Activated T-helper 1 cell treated with anti-CD3 and anti-CD28 coated beads, Interleukin-12 subunit alpha, Interleukin-12 subunit beta, Interleukin-2, Interleukin-4 antibody, amounts not matched to agents 30 ng/mL and 10 ng/mL and 1 ng/mL, durations not matched to agents 14 hours and 24 hours and 36 hours (primary cell): ENCODE measurements around the gene IL3. TPM values are rescaled to one million over a fixed set of nuclear protein-coding genes. Genes with fewer than 3 reads are reported as not detected.
A peak's percentile ranks its signal among the peaks of the same experiment; 100 is the strongest.

Source experiments
- DNase-seq: peaks from one replicate; pipeline ENCODE4 v3.0.0; 2021; ENCODE audit warnings: low spot score
- H3K27ac Mint-ChIP-seq: one replicate; pipeline ENCODE4 v1.8.0; 2021; ENCODE audit warnings: mild to moderate bottlenecking, mixed read lengths
- H3K27me3 Mint-ChIP-seq: one replicate; pipeline ENCODE4 v1.8.0; 2022; ENCODE audit warnings: mild to moderate bottlenecking, moderate library complexity, mixed read lengths; ENCODE audit not compliant: insufficient read depth
- H3K36me3 Mint-ChIP-seq: one replicate; pipeline ENCODE4 v1.8.0; 2021; ENCODE audit warnings: low read depth, mixed read lengths
- H3K4me1 Mint-ChIP-seq: one replicate; pipeline ENCODE4 v1.8.0; 2021; ENCODE audit warnings: low read depth, mixed read lengths
- H3K4me3 Mint-ChIP-seq: one replicate; pipeline ENCODE4 v1.8.0; 2021; ENCODE audit warnings: mild to moderate bottlenecking, moderate library complexity, mixed read lengths
- H3K9me3 Mint-ChIP-seq: one replicate; pipeline ENCODE4 v1.8.0; 2021; ENCODE audit warnings: mixed read lengths
- intact Hi-C: fragments of 100-400 bp; cut with micrococcal nuclease; formaldehyde crosslinking; loops from one replicate; pipeline ENCODE4 v1.15.1; 2024
- total RNA-seq: library from RNA; stranded (reverse); gene quantifications from 2 replicates; pipeline ENCODE4 v1.2.3, GENCODE V29; 2022

The IL3 gene
- total RNA-seq, 1 donor from 2014 or later = 98.5 TPM

DNA sequence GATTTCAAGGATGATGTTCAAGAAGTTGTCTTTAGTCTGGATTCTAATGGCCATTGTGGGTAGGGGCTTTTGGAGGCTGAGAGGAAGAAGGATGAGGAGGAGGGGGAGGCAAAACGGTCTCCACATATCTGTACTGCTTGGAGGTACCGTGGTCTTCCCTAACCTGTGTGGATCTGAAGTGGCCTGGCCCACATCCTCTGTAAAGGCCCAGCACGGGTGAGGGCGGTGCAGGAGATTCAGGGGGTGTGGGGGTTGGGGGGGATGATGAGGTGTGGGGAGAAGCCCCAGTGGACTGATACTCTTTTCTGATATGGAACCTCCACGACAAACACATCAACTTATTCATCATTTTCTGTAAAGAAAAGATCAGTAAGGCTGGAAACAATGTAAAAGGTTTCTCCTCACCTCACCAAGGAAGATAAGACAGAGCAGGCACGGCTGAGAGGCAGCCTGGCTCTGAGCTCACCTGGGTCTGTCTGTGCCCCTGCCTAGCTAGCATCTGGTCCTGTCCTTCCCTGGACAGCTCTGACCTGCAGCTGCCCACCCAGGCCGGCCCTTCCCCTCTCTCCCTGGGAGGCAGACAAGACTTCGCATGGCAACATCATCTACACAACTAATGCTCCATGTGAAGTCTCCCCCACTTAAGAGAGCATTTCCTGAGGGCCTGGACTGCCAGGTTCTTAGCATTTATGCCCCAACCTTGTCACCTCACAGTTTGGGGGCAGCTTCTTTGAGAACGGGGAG, 5.6 kb upstream of the IL3 start:
- no peak for DNase-seq
- Mint-ChIP-seq H3K27me3 (peaks cover 32% of the 10 kb centered on the region), H3K4me1 (peaks cover 60% of the 10 kb centered on the region), H3K9me3 (no peaks in the 10 kb centered on the region), H3K4me3 (no peak overlapping the region), H3K27ac (peak overlapping the region; percentile 25), H3K36me3 (no peaks in the 10 kb centered on the region)
- intact Hi-C loops = no loop called here

GRCh38 chr5:132055441-132055807, 5.0 kb upstream of the IL3 start:
- H3K9me3 Mint-ChIP-seq = no peaks in the 10 kb centered on the region
- H3K27ac Mint-ChIP-seq = peak overlapping the region; percentile 67
- no peaks in the 10 kb centered on the region for H3K36me3 Mint-ChIP-seq
- intact Hi-C loops = no loop called here
- DNase-seq = no peak
- H3K4me3 Mint-ChIP-seq = no peak overlapping the region
- H3K4me1 Mint-ChIP-seq = peaks cover 64% of the 10 kb centered on the region
- peaks cover 31% of the 10 kb centered on the region for H3K27me3 Mint-ChIP-seq

DNA sequence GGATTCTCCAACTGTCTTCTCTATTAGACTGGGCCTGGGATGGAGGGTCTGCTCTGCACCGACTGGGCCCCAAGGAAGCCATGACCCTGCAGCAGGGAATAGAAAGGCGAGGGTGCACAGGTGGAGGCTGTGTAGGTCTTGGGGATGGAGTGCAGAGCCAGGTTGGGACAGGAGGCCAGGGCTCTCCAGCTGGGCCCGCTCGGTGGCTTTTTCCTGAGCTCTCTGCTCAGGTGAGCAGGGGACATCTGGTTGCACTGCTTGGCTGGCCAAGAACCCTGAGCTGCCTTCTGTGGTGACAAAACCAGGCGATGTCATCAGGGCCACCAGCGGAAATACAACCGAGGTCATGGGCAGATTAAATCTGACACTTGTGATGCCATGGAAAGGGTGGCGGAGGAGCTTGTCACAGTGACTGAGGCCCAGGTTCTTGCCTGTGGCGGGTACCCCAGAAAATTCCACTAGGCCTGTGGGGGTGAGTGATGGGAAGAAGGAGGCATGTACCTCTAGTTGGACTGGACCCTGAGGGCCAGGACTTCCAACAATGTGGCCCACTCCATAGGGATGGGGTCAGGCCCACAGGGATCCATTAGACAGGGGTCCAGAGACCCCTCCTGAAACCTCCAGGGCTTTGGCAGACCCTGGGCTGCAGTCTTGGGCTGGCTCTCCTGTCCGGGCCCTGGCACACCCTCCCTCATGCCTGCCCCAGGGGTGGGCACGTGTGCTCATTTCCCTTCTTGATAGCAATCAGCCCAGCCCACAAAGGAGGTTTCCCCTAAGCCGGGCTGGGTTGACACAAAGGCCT, 4.4 kb upstream of the IL3 start:
- H3K27me3 Mint-ChIP-seq = peaks cover 25% of the 10 kb centered on the region

DNA sequence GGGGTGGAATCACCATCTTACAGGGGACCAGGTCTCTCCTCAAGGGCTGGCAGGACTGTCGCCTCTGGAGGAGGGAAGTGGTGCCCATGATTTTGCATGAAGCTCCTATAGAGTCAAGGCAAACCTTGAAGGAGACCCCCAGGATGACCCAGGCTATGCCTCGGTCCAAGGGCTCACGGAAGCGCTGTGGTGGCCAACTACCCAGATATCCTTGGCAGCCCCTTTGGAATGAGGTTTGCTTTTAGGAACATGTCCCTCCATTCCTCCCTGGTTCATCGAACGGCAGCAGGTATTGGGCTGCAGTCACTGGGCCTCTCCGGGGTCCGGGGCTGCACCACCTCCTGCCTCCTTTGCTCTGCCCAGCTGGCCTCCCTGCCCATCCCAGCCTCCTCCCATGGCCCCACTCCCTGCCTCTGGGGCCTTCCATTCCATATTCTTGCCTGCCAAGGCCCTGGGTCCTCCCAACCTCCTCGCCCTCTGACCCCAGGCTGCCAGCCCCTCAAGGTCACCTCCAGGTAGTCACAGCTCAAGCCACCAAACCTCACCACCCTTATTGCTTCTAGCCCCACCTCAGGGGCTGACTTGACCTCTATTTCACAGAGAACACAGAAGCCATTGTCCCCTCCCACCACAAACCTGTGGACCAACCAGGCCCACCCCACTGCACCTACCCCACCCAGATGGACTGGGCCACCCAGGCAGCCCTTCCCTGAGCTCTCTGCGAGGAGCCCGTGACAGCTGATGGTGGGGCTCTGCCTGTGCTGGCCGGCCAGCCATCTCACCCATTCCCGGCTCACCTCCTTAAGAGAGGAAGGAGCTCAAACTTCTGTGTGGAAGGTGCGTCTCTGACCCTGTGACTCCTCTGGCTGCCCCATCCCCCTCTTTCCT, 3.6 kb upstream of the IL3 start:
- Mint-ChIP-seq H3K4me3 (peak overlapping the region; percentile 33), H3K36me3 (no peaks in the 10 kb centered on the region), H3K9me3 (no peaks in the 10 kb centered on the region), H3K4me1 (peaks cover 71% of the 10 kb centered on the region), H3K27me3 (peaks cover 23% of the 10 kb centered on the region), H3K27ac (peak overlapping the region; percentile 57)
- intact Hi-C loops = no loop called here
- no peak for DNase-seq

More for the DNA sequence above, 4.4 kb upstream of the IL3 start:
- intact Hi-C loops = no loop called here
- no peak overlapping the region for H3K4me3 Mint-ChIP-seq
- H3K36me3 Mint-ChIP-seq = no peaks in the 10 kb centered on the region
- H3K9me3 Mint-ChIP-seq = no peaks in the 10 kb centered on the region
- DNase-seq = no peak
- H3K27ac Mint-ChIP-seq = peak overlapping the region; percentile 67
- H3K4me1 Mint-ChIP-seq = peaks cover 69% of the 10 kb centered on the region

DNA sequence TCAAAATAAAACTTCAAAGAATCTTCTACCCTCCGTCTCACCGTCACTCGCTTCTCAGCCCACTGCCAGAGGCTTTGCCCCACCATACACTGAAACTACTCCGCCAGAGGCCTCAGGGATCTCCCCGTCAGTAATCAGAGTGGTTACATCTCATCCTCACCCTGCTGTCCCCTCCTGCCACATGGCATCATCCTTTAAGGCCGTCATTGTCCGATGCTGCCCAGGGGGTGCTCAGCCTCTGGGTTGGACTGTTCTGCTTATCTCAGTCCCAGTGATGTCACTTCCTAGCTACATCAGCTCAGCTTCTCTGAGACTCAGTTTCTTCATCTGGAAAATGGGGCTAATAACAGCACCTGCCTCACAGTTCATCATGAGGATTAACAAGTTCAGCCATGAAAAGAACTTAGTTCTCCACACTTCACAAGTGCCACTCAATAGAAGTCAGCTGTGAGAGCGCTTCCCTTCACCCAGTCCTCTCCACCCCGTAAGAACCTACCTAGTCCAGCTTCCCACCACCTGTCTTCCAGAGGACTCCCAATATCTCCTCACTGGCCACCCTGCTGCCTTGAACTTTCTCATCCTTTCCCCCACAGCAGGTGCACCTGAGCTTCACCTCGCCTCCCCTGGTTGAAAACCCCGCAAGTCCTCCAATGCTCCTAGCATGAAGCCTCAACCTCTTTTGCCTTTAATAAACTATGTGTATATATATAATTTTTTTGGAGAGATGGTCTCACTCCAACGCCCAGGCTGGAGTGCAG, 2.8 kb upstream of the IL3 start:
- peak overlapping the region; percentile 57 for H3K27ac Mint-ChIP-seq
- H3K4me3 Mint-ChIP-seq = no peak overlapping the region
- H3K9me3 Mint-ChIP-seq = no peaks in the 10 kb centered on the region
- H3K27me3 Mint-ChIP-seq = peaks cover 15% of the 10 kb centered on the region
- intact Hi-C loops = no loop called here
- H3K36me3 Mint-ChIP-seq = no peaks in the 10 kb centered on the region
- H3K4me1 Mint-ChIP-seq = peaks cover 71% of the 10 kb centered on the region
- DNase-seq = no peak

GRCh38 chr5:132058646-132059042, 1.8 kb upstream of the IL3 start:
- DNase-seq = no peak
- no peak overlapping the region for H3K4me3 Mint-ChIP-seq
- intact Hi-C loops = no loop called here
- peak overlapping the region; percentile 59 for H3K27ac Mint-ChIP-seq
- peaks cover 79% of the 10 kb centered on the region for H3K4me1 Mint-ChIP-seq
- H3K27me3 Mint-ChIP-seq = peaks cover 15% of the 10 kb centered on the region
- no peaks in the 10 kb centered on the region for H3K9me3 Mint-ChIP-seq
- no peaks in the 10 kb centered on the region for H3K36me3 Mint-ChIP-seq

DNA sequence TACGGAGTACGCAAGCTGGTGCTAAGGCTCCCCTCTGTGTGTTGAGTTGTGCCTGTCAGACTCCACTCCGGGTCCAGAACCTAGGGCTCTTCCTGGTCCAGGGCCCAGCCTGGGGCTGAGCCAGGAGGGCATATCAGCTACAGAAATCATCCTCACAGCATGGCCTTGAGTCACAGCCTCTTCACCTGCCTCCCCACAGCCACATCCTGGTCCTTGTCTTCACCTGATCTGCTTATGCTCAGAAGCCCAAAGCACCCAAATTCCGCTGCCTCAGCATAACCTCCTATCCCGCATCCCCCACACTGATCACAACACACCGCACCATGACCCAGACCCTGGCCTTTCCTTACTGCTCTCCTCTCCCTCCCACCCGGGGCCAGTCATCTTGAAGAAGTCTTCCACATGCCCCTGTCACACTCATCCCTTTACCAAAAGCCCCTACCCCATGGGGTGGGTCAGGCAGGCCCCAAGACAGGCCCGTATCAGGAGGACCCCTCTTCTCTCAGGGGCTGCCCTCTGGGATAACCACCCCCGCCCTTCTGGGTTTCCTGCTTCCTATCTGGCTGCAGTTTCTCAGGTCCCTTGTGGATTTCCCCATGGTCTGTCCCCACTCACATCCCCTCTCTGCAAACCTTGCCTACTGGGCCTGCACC, 1.3 kb upstream of the IL3 start:
- Mint-ChIP-seq H3K27ac (peak overlapping the region; percentile 59), H3K36me3 (no peaks in the 10 kb centered on the region), H3K4me3 (no peak overlapping the region), H3K4me1 (peaks cover 81% of the 10 kb centered on the region), H3K9me3 (no peaks in the 10 kb centered on the region), H3K27me3 (peaks cover 15% of the 10 kb centered on the region)
- DNase-seq = no peak
- intact Hi-C loops = no loop called here

- intact Hi-C loops = loop anchor here (2.0 to 5.0 kb wide), 3 partner anchors 13 to 307 kb away; partner anchors contain the start of gene SLC22A5
- Mint-ChIP-seq H3K4me1 (peaks cover 81% of the 10 kb centered on the region), H3K36me3 (no peaks in the 10 kb centered on the region), H3K9me3 (no peaks in the 10 kb centered on the region), H3K27me3 (peaks cover 12% of the 10 kb centered on the region), H3K27ac (no peak overlapping the region), H3K4me3 (no peak overlapping the region)
- DNase-seq = no peak
These were observed 557 bp upstream of the IL3 start for GRCh38 chr5:132059696-132060500.

- Mint-ChIP-seq H3K27me3 (peaks cover 3% of the 10 kb centered on the region), H3K4me1 (peaks cover 82% of the 10 kb centered on the region), H3K27ac (peak overlapping the region; percentile 69), H3K4me3 (no peak overlapping the region), H3K36me3 (peaks cover 2% of the 10 kb centered on the region), H3K9me3 (no peaks in the 10 kb centered on the region)
- peak; percentile 71 for DNase-seq
- intact Hi-C loops = loop anchor here (1.0 to 5.0 kb wide), 5 partner anchors 43 to 474 kb away; partner anchors contain the start of gene SLC22A5
These were observed 2.8 kb downstream of the IL3 start for GRCh38 chr5:132063090-132063911.

DNA sequence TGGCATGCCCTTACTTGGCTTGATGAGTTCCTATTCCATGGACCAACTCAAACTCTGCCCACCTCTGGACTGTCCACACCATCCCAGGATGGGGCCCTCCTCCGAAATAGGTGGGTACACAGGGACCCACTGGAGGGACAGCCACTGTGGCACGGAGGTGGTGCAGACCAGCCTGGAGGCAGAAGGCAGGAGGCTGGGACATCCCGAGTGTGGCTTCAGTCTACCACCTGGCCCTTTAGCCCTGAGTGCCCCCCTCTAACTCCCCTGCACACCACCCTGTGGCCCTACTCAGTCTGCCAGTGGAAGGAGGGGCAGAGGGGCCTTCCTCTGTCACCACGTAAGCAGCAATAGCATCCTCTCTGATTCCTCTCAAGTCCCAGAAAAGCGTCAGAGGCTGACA, 3.7 kb downstream of the IL3 start:
- no peak for DNase-seq
- Mint-ChIP-seq H3K4me3 (no peak overlapping the region), H3K4me1 (peaks cover 85% of the 10 kb centered on the region), H3K9me3 (no peaks in the 10 kb centered on the region), H3K27ac (peak overlapping the region; percentile 16), H3K27me3 (peaks cover 3% of the 10 kb centered on the region), H3K36me3 (peaks cover 2% of the 10 kb centered on the region)
- intact Hi-C loops = loop anchor here (1.0 to 5.0 kb wide), 9 partner anchors 163 to 429 kb away; partner anchors contain the start of genes FNIP1, P4HA2, RAPGEF6 and SLC22A4
